Sigmoid colon (tissue), 4 donors: ENCODE data around the gene ZNF777.

Experiments
- CTCF ChIP-seq, 4 experiments: fragments of 450-650 bp in 3 of 4; fragments of 200-600 bp in 1 of 4; IDR thresholded peaks; one replicate each; pipeline ENCODE4 v1.5.1; 2016 to 2019; ENCODE audit warnings: antibody characterized with exemption in 4 of 4, mild to moderate bottlenecking in 3 of 4, moderate library complexity in 2 of 4
- EP300 ChIP-seq, 4 donors: sonication (generic); formaldehyde crosslinking; IDR thresholded peaks; one replicate each; pipeline ENCODE4 v1.6.1; 2017; ENCODE audit warnings: antibody characterized with exemption in 4 of 4
- POLR2A ChIP-seq, 2 donors: fragments of 450-650 bp; IDR thresholded peaks; one replicate each; pipeline ENCODE4 v1.6.1; 2016; ENCODE audit warnings: antibody characterized with exemption in 2 of 2, mild to moderate bottlenecking in 2 of 2, moderate library complexity in 2 of 2
- POLR2AphosphoS5 ChIP-seq, 4 donors: sonication (generic); formaldehyde crosslinking; IDR thresholded peaks; one replicate each; pipeline ENCODE4 v1.6.1; 2017; ENCODE audit warnings: antibody characterized with exemption in 4 of 4

DNA sequence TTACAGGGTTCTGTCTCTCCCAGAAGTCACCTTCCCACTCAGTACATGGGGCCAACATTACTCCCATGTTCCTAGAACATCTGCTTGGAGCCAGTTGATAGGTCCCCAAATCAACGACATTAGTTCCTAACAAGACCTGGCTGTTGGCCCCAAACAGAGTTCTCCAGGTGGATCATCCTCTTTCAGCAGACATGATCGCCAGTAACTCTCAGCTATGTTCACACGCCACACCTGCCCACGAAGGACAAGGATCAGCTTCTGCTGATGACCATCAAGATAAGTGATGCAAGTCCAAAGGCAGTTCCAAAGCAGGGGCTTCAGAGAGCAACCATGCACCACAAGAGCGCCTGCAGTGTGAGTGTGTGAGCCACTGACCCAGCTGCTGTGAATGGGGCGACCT, 11.0 kb downstream of the ZNF777 start:
- TF ChIP-seq EP300 (IDR thresholded peaks at IDR 0.05) (no peak), CTCF (IDR thresholded peaks at IDR 0.05) (no peak), POLR2AphosphoS5 (IDR thresholded peaks at IDR 0.05) (no peak), POLR2A (IDR thresholded peaks at IDR 0.05) (no peak)
